ENCODE measurements around the gene CHRND.

The CHRND gene

GRCh38 chr2:232525791-232526371 is at the start of gene CHRND:
TSS of gene CHRND (plus strand) at chr2:232526160. CDS start at chr2:232526216, 56 bp downstream.
- DNase-seq, result peak in 31 of 56 donors; percentile 3 to 69 (median 39)

GRCh38 chr2:232476791-232477190 is 49.2 kb upstream of the CHRND start:
- DNase-seq, result no peak

- DNase-seq, result no peak
These were observed 48.0 kb upstream of the CHRND start for GRCh38 chr2:232477751-232478510.

- DNase-seq, result no peak
These were observed 47.2 kb upstream of the CHRND start for GRCh38 chr2:232478571-232479340.

- no peak for DNase-seq
These were observed 46.4 kb upstream of the CHRND start for GRCh38 chr2:232479341-232480200.

GRCh38 chr2:232480201-232481190 is 45.5 kb upstream of the CHRND start:
- DNase-seq, result no peak

GRCh38 chr2:232481322-232482140 is 44.4 kb upstream of the CHRND start:
- no peak for DNase-seq

- DNase-seq, result no peak
These were observed 43.4 kb upstream of the CHRND start for GRCh38 chr2:232482301-232483238.

GRCh38 chr2:232483311-232483922 is 42.5 kb upstream of the CHRND start:
- no peak for DNase-seq

GRCh38 chr2:232483923-232484627 is 41.9 kb upstream of the CHRND start:
- DNase-seq, result no peak

GRCh38 chr2:232484628-232485347 is 41.2 kb upstream of the CHRND start:
- no peak for DNase-seq

- no peak for DNase-seq
These were observed 40.6 kb upstream of the CHRND start for GRCh38 chr2:232485348-232485756.

GRCh38 chr2:232485757-232486557 is 40.0 kb upstream of the CHRND start:
- DNase-seq, result no peak

- no peak for DNase-seq
These were observed 39.2 kb upstream of the CHRND start for GRCh38 chr2:232486558-232487384.

Measured in amygdala (tissue), 56 donors.